Suppressor macrophage treated with lipopolysaccharide for 4 hours (primary cell): Measurements from ENCODE around the gene CCL4L2.
"Not testable (repeated sequence)": the region's sequence is repeated elsewhere in the genome, so short reads cannot be mapped to it uniquely, and the experiment has no call there.

ENCODE experiments used
- DNase-seq: peaks from one replicate; pipeline ENCODE4 v3.0.0-alpha.2; 2020

Gene CCL4L2

DNA sequence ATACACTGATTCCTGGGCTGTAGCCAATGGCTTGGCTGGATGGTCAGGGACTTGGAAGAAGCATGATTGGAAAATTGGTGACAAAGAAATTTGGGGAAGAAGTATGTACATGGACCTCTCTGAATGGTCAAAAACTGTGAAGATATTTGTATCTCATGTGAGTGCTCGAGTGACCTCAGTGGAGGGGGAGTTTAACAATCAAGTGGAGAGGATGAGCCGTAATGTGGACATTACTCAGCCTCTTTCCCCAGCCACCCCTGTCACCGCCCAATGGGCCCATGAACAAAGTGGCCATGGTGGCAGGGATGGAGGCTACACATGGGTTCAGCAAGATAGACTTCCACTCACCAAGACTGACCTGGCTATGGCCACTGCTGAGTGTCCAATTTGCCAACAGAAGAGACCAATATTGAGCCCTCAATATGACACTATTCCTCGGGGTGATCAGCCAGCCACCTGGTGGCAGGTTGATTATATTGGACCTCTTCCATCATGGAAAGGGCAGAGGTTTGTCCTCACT lies 10.8 kb downstream of the CCL4L2 start:
- peak; percentile 58 for DNase-seq

DNA sequence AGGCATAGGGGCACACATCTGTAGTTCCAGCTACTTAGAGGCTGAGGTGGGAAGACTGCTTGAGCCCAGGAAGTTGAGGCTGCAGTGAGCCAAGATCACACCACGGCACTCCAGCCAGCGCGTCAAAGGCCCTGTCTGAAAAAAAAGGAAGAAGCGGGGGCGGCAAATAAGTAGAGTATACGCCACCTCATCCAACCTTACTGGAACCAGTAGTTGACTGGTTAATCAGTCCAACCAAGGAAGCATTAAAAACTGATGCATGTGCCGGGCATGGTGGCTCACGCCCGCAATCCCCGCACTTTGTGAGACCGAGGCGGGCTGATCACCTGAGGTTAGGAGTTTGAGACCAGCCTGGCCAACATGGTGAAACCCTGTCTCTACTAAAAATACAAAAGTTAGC lies 12.1 kb downstream of the CCL4L2 start:
- DNase-seq = peak; percentile 60

DNA sequence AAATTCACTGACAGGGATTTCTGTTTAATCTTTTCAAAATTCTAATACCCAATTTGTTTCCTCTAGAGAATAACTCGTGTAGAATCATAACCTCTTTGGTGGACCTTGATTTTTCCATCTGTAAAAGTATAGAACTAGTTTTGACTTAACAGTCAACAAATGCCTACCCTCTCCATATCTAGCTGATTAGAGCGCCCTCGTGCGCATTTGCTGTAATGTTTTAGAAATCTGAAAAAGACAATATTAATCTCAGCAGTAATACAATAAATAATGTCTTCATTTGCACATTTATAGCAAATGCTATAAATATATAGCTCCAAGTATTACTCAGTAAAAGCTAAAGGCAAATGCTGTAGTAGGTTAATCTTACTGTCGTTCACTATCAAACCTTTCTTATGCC lies 18.8 kb downstream of the CCL4L2 start:
- DNase-seq = not testable (repeated sequence)

DNA sequence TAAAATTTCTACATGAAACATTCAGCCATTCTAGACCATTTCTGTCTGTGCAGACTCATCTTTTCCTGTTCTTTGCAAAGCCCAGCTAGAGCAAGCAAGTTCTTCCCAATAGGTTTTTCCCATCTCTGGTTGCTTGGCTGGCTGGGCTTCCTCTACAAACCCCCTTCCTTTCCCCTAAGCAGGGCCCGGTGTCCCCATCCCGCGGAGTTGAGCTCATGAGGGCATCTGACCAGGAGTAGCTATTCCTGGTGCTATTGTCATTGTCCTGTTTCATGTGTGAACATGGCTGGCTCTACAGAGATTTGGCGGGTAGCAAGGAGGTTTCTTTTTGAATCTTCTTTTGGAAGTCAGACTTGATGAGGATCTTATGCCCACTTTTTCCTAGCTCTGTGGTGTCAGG lies 31.2 kb downstream of the CCL4L2 start:
- not testable (repeated sequence) for DNase-seq
